ENCODE results near the gene KIAA1671.

KIAA1671 gene

DNA sequence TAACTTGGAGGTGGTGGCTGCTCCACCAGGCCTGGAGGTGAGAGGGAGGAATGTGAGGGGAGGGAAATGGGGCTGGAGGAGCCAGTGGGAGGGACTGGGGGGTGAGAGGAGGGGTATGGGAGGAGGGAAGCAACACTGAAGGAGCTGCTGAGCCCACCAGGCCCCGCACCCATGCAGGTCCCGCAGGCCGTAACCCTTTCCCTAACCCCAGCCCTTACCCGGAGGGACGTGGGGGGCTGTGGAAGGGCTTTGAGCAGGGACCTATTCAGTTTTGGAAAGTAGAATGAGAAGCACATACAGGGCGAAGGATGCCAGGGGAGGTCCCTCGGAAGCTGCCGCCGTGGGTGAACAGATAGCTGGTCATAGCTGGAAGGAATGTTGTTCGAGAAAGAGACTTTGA, 213.3 kb downstream of the KIAA1671 start:
- Mint-ChIP-seq H3K36me3 (ENCODE audit: low read depth) (no peaks in the 10 kb centered on the region), H3K27ac (no peak overlapping the region), H3K4me1 (ENCODE audit: low read depth) (no peaks in the 10 kb centered on the region), H3K27me3 (no peaks in the 10 kb centered on the region), H3K4me3 (no peak overlapping the region), H3K9me3 (no peaks in the 10 kb centered on the region)
- intact Hi-C loops (cut with micrococcal nuclease), result no loop called here

DNA sequence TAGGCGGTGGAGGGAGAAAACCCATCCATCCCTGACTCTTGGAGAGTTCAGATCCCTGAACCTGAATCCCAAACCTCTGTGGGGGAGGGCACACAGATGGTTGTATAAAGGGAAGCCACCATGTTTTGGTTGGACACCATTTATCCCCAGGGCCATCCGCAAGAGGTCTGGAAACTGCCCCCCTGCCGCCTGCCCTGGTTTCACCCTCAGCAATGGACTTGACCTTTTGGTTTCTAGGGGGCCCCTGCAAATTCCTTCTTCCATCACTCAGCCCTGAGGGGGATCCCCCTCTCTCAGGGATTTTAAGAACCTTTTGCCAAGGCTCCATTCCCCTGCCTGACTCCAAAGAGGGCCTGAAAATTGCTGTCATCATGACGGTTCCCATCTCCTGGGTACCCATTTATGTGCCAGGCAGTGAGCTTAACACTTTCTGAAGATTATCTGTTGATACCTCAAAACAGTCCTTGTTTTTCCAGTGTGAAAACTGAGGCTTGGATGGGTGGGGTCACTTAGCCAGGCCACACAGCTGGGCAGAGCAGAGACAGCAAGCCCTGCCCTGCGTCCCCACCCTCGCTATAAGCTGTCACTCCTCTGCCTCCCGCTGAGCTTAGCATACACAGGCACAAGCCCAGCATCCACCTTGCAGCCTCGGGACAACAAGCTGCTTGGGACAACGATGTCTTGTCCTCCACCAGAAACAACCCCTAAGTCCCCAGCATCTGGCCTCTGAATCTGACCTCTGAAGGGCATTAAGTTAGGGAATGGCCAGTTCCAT, 213.9 kb downstream of the KIAA1671 start:
- Mint-ChIP-seq H3K4me1 (ENCODE audit: low read depth) (no peaks in the 10 kb centered on the region), H3K4me3 (no peak overlapping the region), H3K9me3 (no peaks in the 10 kb centered on the region), H3K27me3 (no peaks in the 10 kb centered on the region), H3K36me3 (ENCODE audit: low read depth) (no peaks in the 10 kb centered on the region), H3K27ac (no peak overlapping the region)
- intact Hi-C loops (cut with micrococcal nuclease), result no loop called here

DNA sequence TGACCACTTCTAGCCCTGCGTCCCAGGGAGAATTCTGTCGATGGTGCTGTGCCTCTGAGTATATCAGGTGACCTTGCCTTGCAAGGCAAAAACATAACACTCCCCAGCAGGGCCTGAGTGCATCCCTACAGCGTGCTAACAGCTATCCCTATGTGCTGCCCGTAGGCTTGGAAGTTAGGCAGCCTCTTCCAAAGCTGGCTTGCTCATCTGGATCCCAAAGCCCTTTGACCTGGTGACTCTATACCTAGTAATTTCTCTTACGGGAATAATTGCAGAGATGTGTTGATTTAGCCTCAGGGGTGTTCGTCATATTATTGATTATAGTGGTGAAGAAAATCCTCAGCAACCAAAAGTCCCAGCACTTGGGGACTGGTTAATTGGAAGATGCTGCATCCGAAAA, 214.6 kb downstream of the KIAA1671 start:
- no peaks in the 10 kb centered on the region for H3K4me1 Mint-ChIP-seq (ENCODE audit: low read depth)
- H3K27ac Mint-ChIP-seq, result no peak overlapping the region
- no peaks in the 10 kb centered on the region for H3K36me3 Mint-ChIP-seq (ENCODE audit: low read depth)
- intact Hi-C loops (cut with micrococcal nuclease), result no loop called here
- H3K4me3 Mint-ChIP-seq, result no peak overlapping the region
- no peaks in the 10 kb centered on the region for H3K9me3 Mint-ChIP-seq
- H3K27me3 Mint-ChIP-seq, result no peaks in the 10 kb centered on the region

GRCh38 chr22:25167834-25168601, 215.5 kb downstream of the KIAA1671 start:
- no peaks in the 10 kb centered on the region for H3K9me3 Mint-ChIP-seq
- no peak overlapping the region for H3K27ac Mint-ChIP-seq
- no peaks in the 10 kb centered on the region for H3K27me3 Mint-ChIP-seq
- no peaks in the 10 kb centered on the region for H3K4me1 Mint-ChIP-seq (ENCODE audit: low read depth)
- no peak overlapping the region for H3K4me3 Mint-ChIP-seq
- no peaks in the 10 kb centered on the region for H3K36me3 Mint-ChIP-seq (ENCODE audit: low read depth)
- intact Hi-C loops (cut with micrococcal nuclease), result no loop called here

DNA sequence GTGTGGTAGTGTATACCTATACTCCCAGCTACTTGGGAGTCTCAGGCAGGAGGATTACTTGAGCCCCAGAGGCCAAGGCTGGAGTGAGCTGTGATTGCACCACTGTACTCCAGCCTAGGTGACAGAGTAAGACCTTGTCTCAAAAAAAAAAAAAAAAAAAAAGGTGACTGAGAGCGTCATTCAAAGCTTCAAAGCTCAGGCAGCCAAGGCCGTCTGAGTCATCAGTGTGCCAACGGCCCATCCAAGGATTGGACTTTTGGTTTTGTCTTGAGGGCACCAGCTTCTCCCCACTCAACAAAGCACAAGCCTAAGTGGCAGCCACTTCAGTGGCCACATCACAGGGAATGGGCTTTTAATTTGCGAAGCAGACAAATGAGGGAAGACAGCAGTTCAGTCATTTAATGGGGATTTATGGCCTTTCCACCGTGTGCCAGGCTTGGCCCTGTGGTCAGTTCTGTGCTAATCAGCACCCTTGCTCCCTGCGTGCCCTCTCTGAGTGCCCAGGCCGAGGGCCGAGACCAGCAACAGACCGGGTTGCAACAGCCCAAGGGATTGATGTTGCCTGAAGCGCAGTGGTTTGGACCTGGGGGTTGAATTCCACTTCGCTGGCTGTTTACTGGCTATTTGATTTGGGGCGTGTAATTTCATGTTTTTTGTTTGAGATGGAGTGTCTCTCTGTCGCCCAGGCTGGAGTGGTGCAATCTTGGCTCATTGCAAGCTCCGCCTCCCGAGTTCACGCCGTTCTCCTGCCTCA, 216.9 kb downstream of the KIAA1671 start:
- Mint-ChIP-seq H3K4me3 (no peak overlapping the region), H3K27me3 (no peaks in the 10 kb centered on the region), H3K9me3 (no peaks in the 10 kb centered on the region), H3K36me3 (ENCODE audit: low read depth) (no peaks in the 10 kb centered on the region), H3K27ac (no peak overlapping the region), H3K4me1 (ENCODE audit: low read depth) (no peaks in the 10 kb centered on the region)
- intact Hi-C loops (cut with micrococcal nuclease), result no loop called here

DNA sequence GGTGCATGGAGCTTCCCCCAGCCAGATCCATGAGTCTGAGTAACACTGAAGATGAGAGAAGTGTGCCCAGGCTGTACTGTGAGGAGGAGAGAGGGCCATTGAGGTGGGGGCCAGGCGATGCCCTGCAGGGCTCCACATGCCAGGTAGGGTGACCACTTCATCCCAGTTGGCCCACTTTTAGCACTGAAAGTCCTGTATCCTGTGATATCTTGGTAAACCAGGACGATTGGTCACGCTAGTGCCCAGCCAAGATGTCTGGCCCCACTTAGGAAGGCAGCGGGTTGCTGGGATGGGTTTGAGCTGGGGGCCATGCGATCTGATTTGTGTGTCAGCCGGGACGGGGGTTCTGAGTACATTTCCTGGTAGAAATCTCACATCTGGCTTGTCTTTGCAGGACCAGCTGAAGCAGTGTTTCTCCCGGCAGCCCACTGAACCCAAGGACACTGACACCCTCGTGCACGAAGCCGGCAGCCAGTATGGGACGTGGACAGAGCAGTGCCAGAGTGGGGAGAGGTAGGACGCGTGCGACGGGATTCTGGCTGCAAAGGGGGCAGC, 218.0 kb downstream of the KIAA1671 start:
- Mint-ChIP-seq H3K9me3 (no peaks in the 10 kb centered on the region), H3K27me3 (no peaks in the 10 kb centered on the region), H3K36me3 (ENCODE audit: low read depth) (no peaks in the 10 kb centered on the region), H3K4me1 (ENCODE audit: low read depth) (no peaks in the 10 kb centered on the region), H3K4me3 (no peak overlapping the region), H3K27ac (no peak overlapping the region)
- intact Hi-C loops (cut with micrococcal nuclease), result no loop called here

- no peak overlapping the region for H3K4me3 Mint-ChIP-seq
- H3K27ac Mint-ChIP-seq, result no peak overlapping the region
- H3K27me3 Mint-ChIP-seq, result no peaks in the 10 kb centered on the region
- H3K36me3 Mint-ChIP-seq (ENCODE audit: low read depth), result no peaks in the 10 kb centered on the region
- H3K4me1 Mint-ChIP-seq (ENCODE audit: low read depth), result no peaks in the 10 kb centered on the region
- intact Hi-C loops (cut with micrococcal nuclease), result no loop called here
- H3K9me3 Mint-ChIP-seq, result no peaks in the 10 kb centered on the region
These were observed 219.6 kb downstream of the KIAA1671 start for GRCh38 chr22:25172153-25172552.

GRCh38 chr22:25174156-25174887, 221.8 kb downstream of the KIAA1671 start:
- Mint-ChIP-seq H3K4me1 (ENCODE audit: low read depth) (no peaks in the 10 kb centered on the region), H3K27ac (no peak overlapping the region), H3K9me3 (peaks cover 3% of the 10 kb centered on the region), H3K36me3 (ENCODE audit: low read depth) (no peaks in the 10 kb centered on the region), H3K4me3 (no peak overlapping the region), H3K27me3 (peaks cover 2% of the 10 kb centered on the region)
- intact Hi-C loops (cut with micrococcal nuclease), result no loop called here

- H3K4me1 Mint-ChIP-seq (ENCODE audit: low read depth), result no peaks in the 10 kb centered on the region
- H3K4me3 Mint-ChIP-seq, result no peak overlapping the region
- no peak overlapping the region for H3K27ac Mint-ChIP-seq
- peaks cover 3% of the 10 kb centered on the region for H3K27me3 Mint-ChIP-seq
- peaks cover 9% of the 10 kb centered on the region for H3K9me3 Mint-ChIP-seq
- intact Hi-C loops (cut with micrococcal nuclease), result no loop called here
- no peaks in the 10 kb centered on the region for H3K36me3 Mint-ChIP-seq (ENCODE audit: low read depth)
These were observed 222.4 kb downstream of the KIAA1671 start for GRCh38 chr22:25174888-25175411.

DNA sequence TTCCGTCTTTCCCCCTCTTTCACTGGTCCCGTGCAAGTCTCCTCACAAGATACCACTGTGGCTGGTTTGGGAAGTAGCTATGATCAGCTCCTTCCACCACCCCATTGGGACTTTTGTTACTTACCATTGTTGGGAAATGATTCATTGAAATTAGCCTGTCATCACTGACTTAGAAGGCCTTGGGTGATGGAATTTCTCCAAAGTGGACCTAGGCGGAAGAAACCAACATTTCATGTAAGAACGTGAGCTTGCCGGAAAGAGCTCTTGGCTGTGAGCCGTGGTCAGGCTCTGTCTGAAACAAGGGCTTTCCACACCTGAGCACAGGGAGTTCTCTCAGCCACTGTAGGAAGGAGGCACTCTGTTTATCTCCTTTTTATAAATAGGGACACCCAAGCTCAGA, 223.7 kb downstream of the KIAA1671 start:
- H3K4me1 Mint-ChIP-seq (ENCODE audit: low read depth), result no peaks in the 10 kb centered on the region
- H3K27ac Mint-ChIP-seq, result no peak overlapping the region
- intact Hi-C loops (cut with micrococcal nuclease), result no loop called here
- H3K4me3 Mint-ChIP-seq, result no peak overlapping the region
- peaks cover 3% of the 10 kb centered on the region for H3K27me3 Mint-ChIP-seq
- H3K9me3 Mint-ChIP-seq, result peaks cover 11% of the 10 kb centered on the region
- H3K36me3 Mint-ChIP-seq (ENCODE audit: low read depth), result no peaks in the 10 kb centered on the region

DNA sequence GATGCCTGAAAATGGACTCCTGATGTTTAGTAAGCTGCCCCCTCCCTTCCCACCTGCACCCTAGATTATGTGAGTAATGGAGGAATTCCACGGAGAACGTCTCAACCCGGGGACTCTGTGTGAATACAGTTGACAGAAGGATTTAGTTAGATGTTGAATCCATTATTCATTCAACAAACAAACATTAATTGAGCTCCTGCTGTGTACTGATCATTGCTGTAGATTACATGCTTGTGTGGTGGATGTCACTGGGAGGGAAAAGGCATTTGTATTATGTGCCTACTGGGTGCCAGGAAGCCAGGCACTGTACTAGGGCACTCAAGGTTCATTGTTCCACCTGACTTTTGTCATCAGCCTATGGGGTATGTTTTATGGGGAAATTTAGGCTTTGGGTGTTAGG, 224.3 kb downstream of the KIAA1671 start:
- no peak overlapping the region for H3K4me3 Mint-ChIP-seq
- H3K27ac Mint-ChIP-seq, result no peak overlapping the region
- no peaks in the 10 kb centered on the region for H3K4me1 Mint-ChIP-seq (ENCODE audit: low read depth)
- peaks cover 5% of the 10 kb centered on the region for H3K27me3 Mint-ChIP-seq
- no peaks in the 10 kb centered on the region for H3K36me3 Mint-ChIP-seq (ENCODE audit: low read depth)
- intact Hi-C loops (cut with micrococcal nuclease), result no loop called here
- H3K9me3 Mint-ChIP-seq, result peaks cover 11% of the 10 kb centered on the region

DNA sequence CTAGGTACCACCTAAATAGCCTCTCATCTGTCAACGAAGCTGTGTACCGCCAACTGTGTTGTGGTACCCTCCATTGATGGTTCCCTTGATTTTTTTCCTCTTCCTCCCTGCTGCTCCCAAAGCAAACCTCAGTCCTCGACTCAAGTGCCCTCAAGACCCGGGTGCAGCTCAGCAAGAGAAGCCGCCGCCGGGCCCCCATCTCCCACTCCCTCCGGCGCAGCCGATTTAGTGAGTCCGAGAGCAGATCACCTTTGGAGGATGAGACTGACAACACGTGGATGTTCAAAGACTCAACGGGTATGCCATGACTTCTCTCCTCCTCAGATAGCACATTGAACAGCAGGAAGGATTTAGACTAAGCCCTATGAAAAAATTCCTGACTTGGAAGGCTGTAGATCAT, 224.7 kb downstream of the KIAA1671 start:
- Mint-ChIP-seq H3K4me3 (no peak overlapping the region), H3K36me3 (ENCODE audit: low read depth) (no peaks in the 10 kb centered on the region), H3K4me1 (ENCODE audit: low read depth) (no peaks in the 10 kb centered on the region), H3K27me3 (peaks cover 5% of the 10 kb centered on the region), H3K27ac (no peak overlapping the region), H3K9me3 (peaks cover 11% of the 10 kb centered on the region)
- intact Hi-C loops (cut with micrococcal nuclease), result no loop called here

DNA sequence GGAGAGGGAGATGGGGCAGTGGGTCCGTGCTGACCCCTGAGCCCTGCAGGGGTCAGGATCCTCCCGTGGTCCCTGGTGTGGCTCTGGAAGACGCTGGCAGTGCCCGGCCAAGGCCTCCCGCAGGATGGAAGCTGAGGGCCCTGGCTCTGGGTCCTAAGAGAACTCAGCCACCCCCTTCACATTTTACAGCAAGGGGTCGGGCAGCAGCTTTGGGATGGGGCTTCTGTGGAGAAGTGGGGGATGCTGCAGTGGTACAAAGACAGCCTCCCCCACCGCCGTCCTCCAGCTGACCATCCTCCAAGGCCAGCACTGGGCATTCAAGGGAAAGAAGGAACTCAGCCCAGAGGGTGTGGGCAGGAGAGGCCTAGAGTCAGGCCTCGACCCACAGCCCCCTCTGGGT, 225.4 kb downstream of the KIAA1671 start:
- no peak overlapping the region for H3K27ac Mint-ChIP-seq
- no peak overlapping the region for H3K4me3 Mint-ChIP-seq
- intact Hi-C loops (cut with micrococcal nuclease), result no loop called here
- H3K27me3 Mint-ChIP-seq, result peaks cover 5% of the 10 kb centered on the region
- no peaks in the 10 kb centered on the region for H3K4me1 Mint-ChIP-seq (ENCODE audit: low read depth)
- no peaks in the 10 kb centered on the region for H3K36me3 Mint-ChIP-seq (ENCODE audit: low read depth)
- H3K9me3 Mint-ChIP-seq, result peaks cover 11% of the 10 kb centered on the region

Data from dendritic cell treated with granulocyte-macrophage colony-stimulating factor and Interleukin-4, amounts not matched to agents 40 ng/mL and 50 ng/mL, for 4 days (primary cell).